ENCODE measurements around the gene ADAMTS9.

Gene ADAMTS9

DNA sequence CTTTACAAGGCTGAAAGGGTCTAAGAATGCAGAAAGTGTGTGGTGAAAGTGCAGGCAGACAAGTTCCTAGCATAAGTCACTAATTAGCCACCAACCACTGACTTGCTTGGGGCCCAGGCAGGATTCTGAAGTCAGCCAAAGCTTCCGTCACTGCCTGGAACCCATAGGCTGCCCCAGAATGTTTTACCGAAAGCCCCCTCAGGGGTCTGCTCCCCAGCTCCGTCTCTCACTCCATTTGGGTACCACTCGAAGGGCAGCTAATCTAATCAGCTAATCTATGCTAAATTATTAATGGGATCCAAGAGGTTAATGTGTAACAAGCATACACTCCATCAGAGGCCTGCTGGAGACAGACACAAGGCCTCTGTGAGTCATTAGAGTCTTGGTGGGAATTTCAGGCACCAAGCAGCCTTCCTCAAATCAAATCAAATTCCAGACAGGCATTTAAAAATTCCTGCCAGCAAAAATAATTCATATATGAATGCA, 13.2 kb downstream of the ADAMTS9 start:
- FAIRE-seq (no peak), DNase-seq (ENCODE audit: insufficient read length, low spot score) (no peak)
- TF ChIP-seq TAF1 (IDR thresholded peaks at IDR 0.05; ENCODE audit: low read depth, low read length): no peak
- TF ChIP-seq SPI1 (IDR thresholded peaks at IDR 0.05; ENCODE audit: low read depth, low read length): no peak
- no peak for TF ChIP-seq POLR2A (IDR thresholded peaks at IDR 0.05; ENCODE audit: low read depth, low read length)
- TF ChIP-seq POU2F2 (IDR thresholded peaks at IDR 0.05; ENCODE audit: low read depth, low read length): no peak
- TF ChIP-seq PAX5 (IDR thresholded peaks at IDR 0.05; ENCODE audit: insufficient read depth, low read length, severe bottlenecking): no peak
- TF ChIP-seq POLR2AphosphoS5 (IDR thresholded peaks at IDR 0.05; ENCODE audit: low read depth, low read length): no peak

DNA sequence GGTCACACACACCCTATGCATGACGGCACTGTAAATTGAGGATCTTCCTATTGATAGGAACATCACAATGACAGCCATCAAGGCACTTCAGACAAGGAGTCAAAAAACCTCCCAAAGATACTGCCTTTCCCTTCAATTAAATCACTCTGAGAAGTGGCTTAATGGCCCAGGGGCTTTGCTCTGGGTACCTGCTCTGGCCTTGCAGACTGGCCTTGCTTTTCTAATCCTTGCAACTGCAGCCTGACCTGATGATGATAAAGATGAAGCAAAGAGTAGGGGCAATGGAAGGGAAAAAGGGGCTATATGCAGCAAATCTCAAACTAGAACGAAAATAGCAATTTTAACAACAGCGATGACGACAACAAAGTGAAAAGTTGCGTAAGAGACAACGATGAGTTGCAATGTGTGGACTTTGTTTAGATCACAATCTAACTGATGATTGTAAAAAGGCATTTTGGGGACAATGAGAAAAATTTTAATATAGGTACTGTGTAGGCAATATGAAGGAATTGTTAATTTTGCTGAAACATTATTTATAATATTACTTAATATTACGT, 14.6 kb downstream of the ADAMTS9 start:
- DNase-seq (ENCODE audit: insufficient read length, low spot score): no peak
- TF ChIP-seq PAX5 (IDR thresholded peaks at IDR 0.05; ENCODE audit: insufficient read depth, low read length, severe bottlenecking): no peak
- TF ChIP-seq SPI1 (IDR thresholded peaks at IDR 0.05; ENCODE audit: low read depth, low read length): no peak
- no peak for TF ChIP-seq POU2F2 (IDR thresholded peaks at IDR 0.05; ENCODE audit: low read depth, low read length)
- TF ChIP-seq POLR2A (IDR thresholded peaks at IDR 0.05; ENCODE audit: low read depth, low read length): no peak
- no peak for TF ChIP-seq POLR2AphosphoS5 (IDR thresholded peaks at IDR 0.05; ENCODE audit: low read depth, low read length)
- no peak for TF ChIP-seq TAF1 (IDR thresholded peaks at IDR 0.05; ENCODE audit: low read depth, low read length)
- no peak for FAIRE-seq

DNA sequence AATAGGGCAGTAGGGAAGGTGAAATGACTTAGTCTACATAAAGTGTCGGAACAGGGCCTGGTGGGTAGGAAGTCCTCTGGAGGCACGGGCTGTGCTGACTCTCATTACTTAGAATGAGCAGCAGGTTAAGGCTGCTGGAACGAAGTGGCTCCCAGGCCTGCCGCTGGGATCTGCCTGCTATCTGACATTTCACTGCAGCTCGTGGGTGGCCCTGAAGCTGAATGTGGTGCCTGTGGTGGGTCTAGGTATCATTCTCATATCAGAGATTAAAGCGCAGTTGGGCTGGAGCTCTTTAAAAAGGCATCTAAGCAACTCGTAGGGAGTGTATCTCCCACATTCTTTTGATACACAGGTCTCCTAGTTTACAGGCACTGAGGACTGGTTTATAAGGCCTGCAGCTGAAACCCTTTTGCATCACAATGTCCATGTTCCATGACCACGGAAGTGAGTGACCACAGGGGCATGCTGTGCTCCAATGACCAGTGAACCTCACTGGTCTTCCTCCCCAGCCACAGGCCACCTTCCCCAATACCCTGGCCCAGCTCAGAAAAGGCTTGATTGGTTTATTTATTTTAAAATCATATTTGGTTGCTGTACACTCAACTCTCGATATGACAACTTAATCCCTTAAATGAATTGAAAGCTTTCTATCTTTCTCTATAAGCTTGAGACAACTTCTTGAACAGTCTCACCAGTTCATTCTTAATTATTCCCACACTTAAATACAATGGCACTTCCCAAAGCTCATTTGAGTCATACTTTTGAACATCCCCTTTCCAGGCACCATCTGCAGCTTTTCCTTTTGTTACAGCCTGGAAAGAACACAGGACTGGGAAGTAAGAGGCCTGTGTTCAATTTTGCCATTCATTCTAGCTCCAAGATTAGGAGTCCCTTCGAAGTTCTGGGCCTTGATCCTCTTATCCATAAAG, 19.0 kb downstream of the ADAMTS9 start:
- no peak for DNase-seq (ENCODE audit: insufficient read length, low spot score)
- no peak for FAIRE-seq
- no peak for TF ChIP-seq SPI1 (IDR thresholded peaks at IDR 0.05; ENCODE audit: low read depth, low read length)
- no peak for TF ChIP-seq POU2F2 (IDR thresholded peaks at IDR 0.05; ENCODE audit: low read depth, low read length)
- TF ChIP-seq TAF1 (IDR thresholded peaks at IDR 0.05; ENCODE audit: low read depth, low read length): no peak
- no peak for TF ChIP-seq POLR2AphosphoS5 (IDR thresholded peaks at IDR 0.05; ENCODE audit: low read depth, low read length)
- TF ChIP-seq PAX5 (IDR thresholded peaks at IDR 0.05; ENCODE audit: insufficient read depth, low read length, severe bottlenecking): no peak

DNA sequence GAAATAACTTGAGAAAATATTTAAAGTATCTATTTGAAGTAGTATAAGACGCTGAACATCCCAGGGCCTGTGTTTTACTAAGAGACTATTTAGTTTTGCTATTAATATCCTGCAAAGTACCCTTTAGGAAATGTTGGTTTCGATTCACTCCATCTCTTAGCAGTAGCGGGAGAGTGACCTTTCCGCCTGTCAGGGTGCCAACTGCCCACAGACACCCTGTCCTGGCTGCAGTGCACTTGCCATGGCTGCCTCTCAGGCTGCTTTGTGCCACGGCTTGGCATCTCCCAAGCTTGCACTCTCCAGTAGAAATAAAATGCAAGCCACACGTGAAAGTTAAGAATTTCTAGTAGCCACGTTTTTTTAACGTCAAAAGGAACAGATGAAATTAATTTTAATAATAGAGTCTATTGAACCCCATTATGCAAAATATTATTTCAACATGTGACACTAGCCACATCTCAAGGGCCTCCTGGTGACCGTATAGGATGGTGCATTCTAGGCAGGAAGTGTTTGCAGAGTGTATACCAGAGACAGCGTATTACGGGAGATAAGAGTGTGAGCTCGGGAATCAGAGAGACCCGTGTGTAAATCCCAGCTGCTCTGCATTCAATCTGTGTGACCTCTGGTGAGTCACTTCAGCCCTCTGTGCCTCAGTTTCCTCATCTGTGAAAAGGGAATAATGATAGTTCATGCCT, 19.8 kb downstream of the ADAMTS9 start:
- no peak for TF ChIP-seq POU2F2 (IDR thresholded peaks at IDR 0.05; ENCODE audit: low read depth, low read length)
- no peak for TF ChIP-seq POLR2A (IDR thresholded peaks at IDR 0.05; ENCODE audit: low read depth, low read length)
- TF ChIP-seq POLR2AphosphoS5 (IDR thresholded peaks at IDR 0.05; ENCODE audit: low read depth, low read length): no peak
- no peak for TF ChIP-seq PAX5 (IDR thresholded peaks at IDR 0.05; ENCODE audit: insufficient read depth, low read length, severe bottlenecking)
- TF ChIP-seq SPI1 (IDR thresholded peaks at IDR 0.05; ENCODE audit: low read depth, low read length): no peak
- no peak for TF ChIP-seq TAF1 (IDR thresholded peaks at IDR 0.05; ENCODE audit: low read depth, low read length)
- no peak for FAIRE-seq
- no peak for DNase-seq (ENCODE audit: insufficient read length, low spot score)

DNA sequence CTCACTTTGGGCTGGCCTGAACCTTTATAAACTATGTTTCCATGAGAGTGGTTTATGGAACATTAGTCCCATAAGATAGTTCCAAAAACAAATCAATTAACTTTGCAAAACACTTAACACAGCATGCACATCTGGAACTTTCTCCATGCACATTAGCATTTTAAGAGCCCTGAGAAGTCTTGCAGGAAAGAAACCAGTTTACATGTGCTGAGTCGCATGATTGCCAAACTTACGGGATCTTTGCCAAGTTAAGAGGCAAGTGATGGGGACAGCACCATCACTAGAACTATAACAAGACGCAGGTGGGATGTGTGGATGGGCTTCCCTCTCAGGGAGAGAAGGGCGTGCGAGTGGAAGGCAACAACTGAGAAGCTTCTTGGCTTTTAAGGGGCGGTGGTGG, 20.7 kb downstream of the ADAMTS9 start:
- no peak for FAIRE-seq
- no peak for TF ChIP-seq SPI1 (IDR thresholded peaks at IDR 0.05; ENCODE audit: low read depth, low read length)
- no peak for DNase-seq (ENCODE audit: insufficient read length, low spot score)

DNA sequence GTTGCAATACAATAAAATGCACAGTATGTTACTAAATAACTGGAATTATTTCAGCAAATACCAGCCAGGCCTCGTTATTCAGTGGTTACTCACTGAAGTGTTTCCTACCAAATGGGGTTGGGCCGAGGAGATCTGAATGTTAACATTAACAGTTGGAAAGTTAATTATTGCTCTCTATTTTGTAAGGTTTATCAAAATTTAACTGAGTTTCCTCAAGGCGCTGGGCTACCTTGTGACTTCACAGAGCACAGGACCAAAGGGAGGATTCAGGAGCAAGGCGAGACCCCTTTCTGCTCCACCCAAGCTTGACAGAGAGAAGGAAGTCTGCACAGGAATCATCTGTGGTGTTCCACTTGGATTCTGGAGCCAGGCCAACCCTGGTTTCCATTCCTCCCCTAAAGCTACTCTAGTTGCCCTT, 21.6 kb downstream of the ADAMTS9 start:
- TF ChIP-seq PAX5 (IDR thresholded peaks at IDR 0.05; ENCODE audit: insufficient read depth, low read length, severe bottlenecking) (no peak), POU2F2 (IDR thresholded peaks at IDR 0.05; ENCODE audit: low read depth, low read length) (no peak), POLR2A (IDR thresholded peaks at IDR 0.05; ENCODE audit: low read depth, low read length) (no peak), POLR2AphosphoS5 (IDR thresholded peaks at IDR 0.05; ENCODE audit: low read depth, low read length) (no peak), TAF1 (IDR thresholded peaks at IDR 0.05; ENCODE audit: low read depth, low read length) (no peak), SPI1 (IDR thresholded peaks at IDR 0.05; ENCODE audit: low read depth, low read length) (no peak)
- DNase-seq (ENCODE audit: insufficient read length, low spot score): no peak
- no peak for FAIRE-seq

DNA sequence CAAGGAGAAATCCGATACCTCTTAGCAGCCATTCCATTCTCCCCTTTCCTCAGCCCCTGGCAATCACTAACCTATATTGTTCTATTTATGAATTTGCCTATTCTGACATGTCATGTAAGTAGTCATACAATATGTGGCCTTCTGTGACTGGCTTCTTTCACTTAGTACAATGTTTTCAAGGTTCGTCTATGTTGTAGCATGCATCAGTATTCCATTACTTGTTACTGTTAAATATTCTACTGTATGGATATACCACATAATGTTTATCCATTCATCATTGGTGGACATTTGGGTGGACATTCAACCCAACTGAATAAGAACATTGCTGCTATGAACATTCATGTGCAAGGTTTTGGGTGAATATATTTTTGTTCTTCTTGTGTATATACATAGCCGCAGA, 23.4 kb downstream of the ADAMTS9 start:
- FAIRE-seq: no peak
- TF ChIP-seq PAX5 (IDR thresholded peaks at IDR 0.05; ENCODE audit: insufficient read depth, low read length, severe bottlenecking) (no peak), SPI1 (IDR thresholded peaks at IDR 0.05; ENCODE audit: low read depth, low read length) (no peak), TAF1 (IDR thresholded peaks at IDR 0.05; ENCODE audit: low read depth, low read length) (no peak), POU2F2 (IDR thresholded peaks at IDR 0.05; ENCODE audit: low read depth, low read length) (no peak), POLR2A (IDR thresholded peaks at IDR 0.05; ENCODE audit: low read depth, low read length) (no peak), POLR2AphosphoS5 (IDR thresholded peaks at IDR 0.05; ENCODE audit: low read depth, low read length) (no peak)
- no peak for DNase-seq (ENCODE audit: insufficient read length, low spot score)

DNA sequence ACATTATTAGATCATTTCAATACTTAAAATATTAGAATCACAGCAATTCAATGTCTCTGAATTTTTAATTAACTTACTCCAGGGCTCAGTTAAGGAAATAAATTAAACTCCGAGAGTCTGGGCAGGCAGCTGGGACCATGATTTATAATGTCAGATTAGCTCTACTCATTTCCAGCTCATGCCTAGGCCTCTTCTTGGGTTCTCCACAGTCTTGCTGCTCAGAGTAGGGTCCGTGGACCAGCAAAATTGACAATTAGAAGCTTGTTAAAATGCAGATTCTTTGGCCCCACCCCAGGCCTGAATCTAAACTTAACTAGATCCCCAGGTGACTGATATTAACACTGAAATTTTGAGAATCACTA, 28.2 kb downstream of the ADAMTS9 start:
- no peak for FAIRE-seq
- DNase-seq (ENCODE audit: insufficient read length, low spot score): no peak
- TF ChIP-seq PAX5 (IDR thresholded peaks at IDR 0.05; ENCODE audit: insufficient read depth, low read length, severe bottlenecking) (no peak), SPI1 (IDR thresholded peaks at IDR 0.05; ENCODE audit: low read depth, low read length) (no peak), TAF1 (IDR thresholded peaks at IDR 0.05; ENCODE audit: low read depth, low read length) (no peak), POLR2A (IDR thresholded peaks at IDR 0.05; ENCODE audit: low read depth, low read length) (no peak), POLR2AphosphoS5 (IDR thresholded peaks at IDR 0.05; ENCODE audit: low read depth, low read length) (no peak), POU2F2 (IDR thresholded peaks at IDR 0.05; ENCODE audit: low read depth, low read length) (no peak)

DNA sequence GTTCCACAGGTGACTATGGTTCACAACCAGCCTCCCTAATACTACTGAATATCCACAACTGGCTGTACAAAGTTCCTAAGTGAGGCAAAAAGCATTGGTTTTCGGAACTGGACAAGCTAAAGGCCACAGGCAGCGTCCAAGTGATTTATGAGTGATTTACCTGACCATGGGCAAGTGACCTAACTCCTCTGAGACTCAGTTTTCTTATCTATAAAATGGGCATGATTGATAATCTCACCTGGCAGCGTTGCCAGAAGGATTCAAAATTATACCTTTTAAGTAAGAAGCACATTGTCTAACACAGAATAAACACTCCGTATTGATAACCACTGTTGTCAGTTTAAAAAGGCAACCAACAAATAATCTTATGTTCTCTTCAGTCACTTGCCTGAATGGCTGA, 29.8 kb downstream of the ADAMTS9 start:
- FAIRE-seq (no peak), DNase-seq (ENCODE audit: insufficient read length, low spot score) (no peak)
- TF ChIP-seq PAX5 (IDR thresholded peaks at IDR 0.05; ENCODE audit: insufficient read depth, low read length, severe bottlenecking) (no peak), POLR2A (IDR thresholded peaks at IDR 0.05; ENCODE audit: low read depth, low read length) (no peak), POU2F2 (IDR thresholded peaks at IDR 0.05; ENCODE audit: low read depth, low read length) (no peak), SPI1 (IDR thresholded peaks at IDR 0.05; ENCODE audit: low read depth, low read length) (no peak), POLR2AphosphoS5 (IDR thresholded peaks at IDR 0.05; ENCODE audit: low read depth, low read length) (no peak), TAF1 (IDR thresholded peaks at IDR 0.05; ENCODE audit: low read depth, low read length) (no peak)
